Fibroblast of gingiva (primary cell): Measurements from ENCODE around the gene FGF10.

Experiments
- DNase-seq: peaks from one replicate; pipeline ENCODE4 v3.0.0-alpha.2; 2011; ENCODE audit warnings: low read depth

The FGF10 gene

GRCh38 chr5:44389090-44389822, at the start of gene FGF10:
FGF10 (minus strand) TSS chr5:44389420; CDS start chr5:44388682, 738 bp downstream.
- no peak for DNase-seq

GRCh38 chr5:44426944-44427343, 37.7 kb upstream of the FGF10 start:
- DNase-seq: no peak

GRCh38 chr5:44412286-44412685, 23.1 kb upstream of the FGF10 start:
- DNase-seq: no peak

- DNase-seq: no peak
Observed at GRCh38 chr5:44402084-44402483, 12.9 kb upstream of the FGF10 start.

GRCh38 chr5:44401611-44402010, 12.4 kb upstream of the FGF10 start:
- DNase-seq: no peak

- DNase-seq: no peak
Observed at GRCh38 chr5:44398382-44398781, 9.2 kb upstream of the FGF10 start.

- no peak for DNase-seq
Observed at GRCh38 chr5:44396312-44396711, 7.1 kb upstream of the FGF10 start.

GRCh38 chr5:44390351-44390750, 1.1 kb upstream of the FGF10 start:
- DNase-seq: no peak

GRCh38 chr5:44389823-44390143, 563 bp upstream of the FGF10 start:
- no peak for DNase-seq

- DNase-seq: peak; percentile 38
Observed at GRCh38 chr5:44388321-44389089, 715 bp downstream of the FGF10 start.

- DNase-seq: no peak
Observed at GRCh38 chr5:44387921-44388320, 1.3 kb downstream of the FGF10 start.

GRCh38 chr5:44387406-44387805, 1.8 kb downstream of the FGF10 start:
- peak; percentile 51 for DNase-seq

- DNase-seq: no peak
Observed at GRCh38 chr5:44385291-44385900, 3.8 kb downstream of the FGF10 start.

- no peak for DNase-seq
Observed at GRCh38 chr5:44384816-44385215, 4.4 kb downstream of the FGF10 start.

- no peak for DNase-seq
Observed at GRCh38 chr5:44382894-44383293, 6.3 kb downstream of the FGF10 start.

GRCh38 chr5:44377057-44377456, 12.2 kb downstream of the FGF10 start:
- no peak for DNase-seq

GRCh38 chr5:44372028-44372427, 17.2 kb downstream of the FGF10 start:
- peak; percentile 52 for DNase-seq

- no peak for DNase-seq
Observed at GRCh38 chr5:44367203-44367602, 22.0 kb downstream of the FGF10 start.

- peak; percentile 85 for DNase-seq
Observed at GRCh38 chr5:44365345-44365744, 23.9 kb downstream of the FGF10 start.

- DNase-seq: no peak
Observed at GRCh38 chr5:44364097-44364496, 25.1 kb downstream of the FGF10 start.

GRCh38 chr5:44361342-44362001, 27.7 kb downstream of the FGF10 start:
- no peak for DNase-seq

GRCh38 chr5:44360919-44361318, 28.3 kb downstream of the FGF10 start:
- no peak for DNase-seq

GRCh38 chr5:44358421-44358820, 30.8 kb downstream of the FGF10 start:
- DNase-seq: no peak
